Caco-2 (cell line): ENCODE results near the gene FOXO4. TPM values are rescaled to one million over a fixed set of nuclear protein-coding genes. Genes with fewer than 3 reads are reported as not detected.

Source experiments
- BruUV-seq: library from RNA; stranded (reverse); fragments of 400-500 nt; replicated peaks from 2 replicates; lab custom pipeline; 2021; lab: Mats Ljungman, UMichigan
- CTCF ChIA-PET: fragments of 300-600 bp; sonication (Branson Sonifier 250); formaldehyde crosslinking; loops from one replicate; lab custom pipeline; 2022; ENCODE audit warnings: antibody characterized with exemption; lab: Charles Lee
- POLR2A ChIA-PET: fragments of 300-600 bp; sonication (Branson Sonifier 250); formaldehyde crosslinking; loops from one replicate; lab custom pipeline; 2022; ENCODE audit warnings: antibody characterized with exemption; lab: Charles Lee
- DNase-seq, 2 experiments: peaks; one replicate each; pipeline versions ENCODE4 v3.0.0 to v3.0.0-alpha.2; 2020 to 2022
- H3K27me3 ChIP-seq: replicated peaks from 2 replicates; pipeline ENCODE4 v1.6.0; 2011; ENCODE audit warnings: low read length; ENCODE audit not compliant: control insufficient read depth, insufficient read depth
- H3K36me3 ChIP-seq: 2 replicates; pipeline ENCODE4 v1.5.1; 2011; ENCODE audit warnings: low read length; ENCODE audit not compliant: control insufficient read depth, insufficient read depth
- H3K4me1 ChIP-seq: fragments of 250-450 bp; sonication (Bioruptor Pico); 2 replicates; pipeline ENCODE4 v1.5.1; 2020; ENCODE audit warnings: mild to moderate bottlenecking
- H3K4me3 ChIP-seq: 2 replicates; pipeline ENCODE4 v1.5.1; 2011; ENCODE audit warnings: low read depth, mild to moderate bottlenecking, control low read depth, low read length
- H3K9me3 ChIP-seq: fragments of 250-450 bp; sonication (Bioruptor Pico); 2 replicates; pipeline ENCODE4 v1.5.1; 2020; ENCODE audit warnings: mild to moderate bottlenecking, moderate library complexity
- H3K27ac Mint-ChIP-seq: one replicate; pipeline ENCODE4 v1.8.0; 2022; ENCODE audit warnings: mixed read lengths; ENCODE audit not compliant: unreplicated experiment
- H3K27me3 Mint-ChIP-seq: one replicate; pipeline ENCODE4 v1.8.0; 2022; ENCODE audit warnings: mixed read lengths; ENCODE audit not compliant: insufficient read depth, unreplicated experiment
- H3K36me3 Mint-ChIP-seq: one replicate; pipeline ENCODE4 v1.8.0; 2022; ENCODE audit warnings: mild to moderate bottlenecking, mixed read lengths; ENCODE audit not compliant: insufficient read depth, unreplicated experiment
- H3K4me1 Mint-ChIP-seq: one replicate; pipeline ENCODE4 v1.8.0; 2022; ENCODE audit warnings: low read depth, mixed read lengths; ENCODE audit not compliant: unreplicated experiment
- H3K4me3 Mint-ChIP-seq: one replicate; pipeline ENCODE4 v1.8.0; 2022; ENCODE audit warnings: mild to moderate bottlenecking, moderate library complexity, mixed read lengths; ENCODE audit not compliant: unreplicated experiment
- H3K9me3 Mint-ChIP-seq: one replicate; pipeline ENCODE4 v1.8.0; 2022; ENCODE audit warnings: mixed read lengths; ENCODE audit not compliant: unreplicated experiment
- CTCF ChIP-seq, 2 experiments: fragments of 200-600 bp in 1 of 2; IDR thresholded peaks; 1 replicate in 1 of 2; 2 replicates in 1 of 2; pipeline versions ENCODE4 v1.5.1 to v1.8.0; 2011 to 2022; ENCODE audit warnings: antibody characterized with exemption in 1 of 2, control low read depth in 1 of 2, inconsistent platforms in 1 of 2, low read depth in 1 of 2, low read length in 1 of 2, mild to moderate bottlenecking in 1 of 2, moderate library complexity in 1 of 2; ENCODE audit not compliant: insufficient read depth in 1 of 2, severe bottlenecking in 1 of 2, unreplicated experiment in 1 of 2
- intact Hi-C: fragments of 100-400 bp; cut with micrococcal nuclease; formaldehyde crosslinking; loops from one replicate; pipeline ENCODE4 v1.10.0; 2022; ENCODE audit not compliant: unreplicated experiment
- total RNA-seq: library from RNA; stranded (reverse); gene quantifications from 2 replicates; pipeline ENCODE4 v1.2.3, GENCODE V29; 2022

FOXO4 gene
- total RNA-seq, 1 experiment from 2014 or later = 17.4 TPM

DNA sequence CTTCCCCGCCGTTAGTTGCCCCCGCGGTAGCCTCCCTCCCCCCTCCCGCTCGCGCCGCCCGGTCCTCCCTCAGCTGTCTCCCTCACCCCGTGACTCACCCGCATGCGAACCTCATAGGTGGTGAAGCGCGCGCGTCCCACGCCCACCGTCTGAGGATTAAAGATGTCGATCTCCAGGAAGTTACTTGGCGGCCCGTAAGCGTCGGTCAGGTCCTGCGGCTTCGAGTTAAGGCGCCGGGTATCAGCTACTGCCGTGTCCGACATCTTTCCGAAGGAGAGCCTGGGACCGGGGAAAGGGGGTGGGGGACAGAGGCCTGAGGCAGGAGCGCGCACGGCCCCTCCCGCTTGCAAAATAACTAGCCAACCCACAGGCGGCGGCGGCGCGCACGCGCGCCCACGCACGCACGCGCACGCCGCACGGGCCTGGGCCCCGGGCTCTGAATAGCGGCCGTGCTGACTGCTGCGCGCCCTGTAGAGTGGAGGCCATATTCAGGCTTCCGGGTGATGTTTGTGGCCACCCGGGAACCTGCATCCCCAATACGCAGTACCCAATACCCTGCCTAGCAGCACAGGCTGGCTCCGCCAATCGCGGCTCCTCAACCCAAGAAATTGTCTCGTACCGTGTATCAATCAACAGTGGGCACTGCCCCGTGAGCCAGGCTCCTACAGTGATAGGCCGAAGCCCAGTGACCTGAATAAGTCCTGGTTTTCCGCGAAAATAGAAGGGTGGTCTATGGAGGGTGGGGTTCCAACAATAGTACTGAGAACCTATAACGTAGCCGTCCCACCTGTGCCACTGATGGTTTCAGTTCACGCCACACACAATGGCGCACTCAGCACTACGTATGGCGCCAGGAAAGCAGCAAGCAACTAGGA is 27.4 kb upstream of the FOXO4 start, which contains the start of gene SNX12:
Gene SNX12 (minus strand): TSS at position 291 of the 875 bp plus-strand sequence. CDS start 28 bp downstream, at position 263.
- intact Hi-C loops = loop anchor here (1.0 to 5.0 kb wide), 2 partner anchors 50 to 109 kb away; partner anchors contain the start of gene MED12
- peak; percentile 92 to 93 for DNase-seq
- H3K9me3 ChIP-seq = no peaks in the 10 kb centered on the region
- BruUV-seq = no TSS peak
- POLR2A ChIA-PET = interaction anchor here (0.6 kb wide), 1 partner anchor 298 kb away, joined by 3 read pairs; the partner anchor contains the start of gene TAF1
- TF ChIP-seq CTCF (IDR thresholded peaks at IDR 0.05; ENCODE audit: insufficient read depth in 1 of 2, low read depth in 1 of 2, low read length in 1 of 2, severe bottlenecking in 1 of 2, unreplicated experiment in 1 of 2) = no peak
- CTCF ChIA-PET = interaction anchor here (0.6 kb wide), 1 partner anchor 28 kb away, joined by 3 read pairs; no protein-coding TSS in a partner anchor
- Mint-ChIP-seq H3K4me1 (peaks cover 29% of the 10 kb centered on the region), H3K4me3 (peak within 1 kb of the TSS; percentile 100), H3K36me3 (peaks cover 24% of the 10 kb centered on the region), H3K27ac (peak within 1 kb of the TSS; percentile 94), H3K27me3 (no peaks in the 10 kb centered on the region), H3K9me3 (no peaks in the 10 kb centered on the region)
- no peaks in the 10 kb centered on the region for H3K27me3 ChIP-seq
- 0 out of 2 replicates have a peak, but pooled peaks cover 5% of the 10 kb centered on the region for H3K4me1 ChIP-seq
- peak within 1 kb of the TSS; percentile 66 for H3K4me3 ChIP-seq
- no peaks in the 10 kb centered on the region for H3K36me3 ChIP-seq

GRCh38 chrX:71070531-71070930 is 25.1 kb upstream of the FOXO4 start:
- Histone ChIP-seq H3K9me3 (no peaks in the 10 kb centered on the region), H3K4me1 (0 out of 2 replicates have a peak, but pooled peaks cover 5% of the 10 kb centered on the region), H3K27me3 (no peaks in the 10 kb centered on the region), H3K4me3 (no peak overlapping the region), H3K36me3 (no peaks in the 10 kb centered on the region)
- no peak for DNase-seq
- Mint-ChIP-seq H3K27ac (no peak overlapping the region), H3K36me3 (peaks cover 12% of the 10 kb centered on the region), H3K9me3 (no peaks in the 10 kb centered on the region), H3K27me3 (no peaks in the 10 kb centered on the region), H3K4me1 (peaks cover 26% of the 10 kb centered on the region), H3K4me3 (no peak overlapping the region)
- no peak for TF ChIP-seq CTCF (IDR thresholded peaks at IDR 0.05; ENCODE audit: insufficient read depth in 1 of 2, low read depth in 1 of 2, low read length in 1 of 2, severe bottlenecking in 1 of 2, unreplicated experiment in 1 of 2)
- ChIA-PET CTCF (no interaction called here), POLR2A (no interaction called here)
- no TSS peak for BruUV-seq
- intact Hi-C loops = no loop called here

- POLR2A ChIA-PET = interaction anchor here (1.0 kb wide), 1 partner anchor 101 kb away, joined by 3 read pairs; no protein-coding TSS in a partner anchor
- Histone ChIP-seq H3K27me3 (no peaks in the 10 kb centered on the region), H3K4me1 (peaks cover 16% of the 10 kb centered on the region), H3K9me3 (no peaks in the 10 kb centered on the region), H3K36me3 (no peaks in the 10 kb centered on the region), H3K4me3 (no peak overlapping the region)
- no peaks in the 10 kb centered on the region for H3K36me3 Mint-ChIP-seq
- CTCF ChIA-PET = no interaction called here
- DNase-seq = peak; percentile 30 to 58
- peak overlapping the region; percentile 11 for H3K4me3 Mint-ChIP-seq
- H3K27ac Mint-ChIP-seq = peak overlapping the region; percentile 63
- peaks cover 10% of the 10 kb centered on the region for H3K4me1 Mint-ChIP-seq
- no peaks in the 10 kb centered on the region for H3K27me3 Mint-ChIP-seq
- intact Hi-C loops = no loop called here
- no peaks in the 10 kb centered on the region for H3K9me3 Mint-ChIP-seq
- BruUV-seq = no TSS peak
- TF ChIP-seq CTCF (IDR thresholded peaks at IDR 0.05; ENCODE audit: insufficient read depth in 1 of 2, low read depth in 1 of 2, low read length in 1 of 2, severe bottlenecking in 1 of 2, unreplicated experiment in 1 of 2) = no peak
These were observed 14.1 kb upstream of the FOXO4 start for GRCh38 chrX:71081330-71082123.
